Stimulated activated CD4-positive, alpha-beta T cell treated with anti-CD3 and anti-CD28 coated beads, TNF-alpha, amount 100 ng/mL, for 24 hours (primary cell): ENCODE measurements around the gene RANBP1.
A peak's percentile ranks its signal among the peaks of the same experiment; 100 is the strongest.

Experiments used
- DNase-seq, 3 experiments: peaks; one replicate each; pipeline ENCODE4 v3.0.0-alpha.2; 2020; ENCODE audit warnings: low read depth in 3 of 3

RANBP1 gene

DNA sequence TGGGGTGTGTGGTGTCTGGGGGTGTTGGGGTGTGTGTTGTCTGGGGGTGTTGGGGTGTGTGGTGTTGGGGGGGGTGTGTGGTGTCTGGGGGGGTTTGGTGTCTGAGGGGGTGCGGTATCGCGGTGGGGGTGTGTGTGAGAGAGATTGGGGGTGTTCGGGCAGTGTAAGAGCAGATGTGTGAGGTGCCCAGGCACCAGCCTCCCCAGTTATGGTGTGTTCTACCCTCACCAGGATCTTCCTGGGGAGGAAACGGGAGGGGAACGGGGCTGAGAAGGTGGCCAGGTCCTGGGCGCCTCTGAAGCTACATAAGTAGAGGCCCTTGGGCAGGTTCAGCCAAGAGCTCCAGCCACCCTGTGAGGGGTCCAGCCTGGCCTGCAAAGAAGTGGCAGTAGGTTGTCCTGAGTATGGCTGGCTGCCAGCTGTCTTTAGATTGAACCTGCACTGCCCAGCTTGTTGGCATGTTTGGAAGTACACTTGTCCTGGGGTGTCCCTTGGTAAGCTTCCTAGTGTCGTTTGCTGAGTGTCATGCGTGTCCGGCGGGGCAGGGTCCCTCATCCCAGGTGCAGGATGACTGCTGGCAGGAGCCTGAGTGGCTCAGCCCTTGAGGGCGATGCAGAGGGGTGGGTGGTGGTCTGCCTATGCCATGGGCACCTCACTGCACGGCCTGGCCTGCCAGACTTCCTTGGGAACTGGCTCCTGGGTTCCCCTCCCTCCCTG, 7.6 kb downstream of the RANBP1 start:
- DNase-seq, result no peak

GRCh38 chr22:20124083-20124787, 8.3 kb downstream of the RANBP1 start:
- no peak for DNase-seq

DNA sequence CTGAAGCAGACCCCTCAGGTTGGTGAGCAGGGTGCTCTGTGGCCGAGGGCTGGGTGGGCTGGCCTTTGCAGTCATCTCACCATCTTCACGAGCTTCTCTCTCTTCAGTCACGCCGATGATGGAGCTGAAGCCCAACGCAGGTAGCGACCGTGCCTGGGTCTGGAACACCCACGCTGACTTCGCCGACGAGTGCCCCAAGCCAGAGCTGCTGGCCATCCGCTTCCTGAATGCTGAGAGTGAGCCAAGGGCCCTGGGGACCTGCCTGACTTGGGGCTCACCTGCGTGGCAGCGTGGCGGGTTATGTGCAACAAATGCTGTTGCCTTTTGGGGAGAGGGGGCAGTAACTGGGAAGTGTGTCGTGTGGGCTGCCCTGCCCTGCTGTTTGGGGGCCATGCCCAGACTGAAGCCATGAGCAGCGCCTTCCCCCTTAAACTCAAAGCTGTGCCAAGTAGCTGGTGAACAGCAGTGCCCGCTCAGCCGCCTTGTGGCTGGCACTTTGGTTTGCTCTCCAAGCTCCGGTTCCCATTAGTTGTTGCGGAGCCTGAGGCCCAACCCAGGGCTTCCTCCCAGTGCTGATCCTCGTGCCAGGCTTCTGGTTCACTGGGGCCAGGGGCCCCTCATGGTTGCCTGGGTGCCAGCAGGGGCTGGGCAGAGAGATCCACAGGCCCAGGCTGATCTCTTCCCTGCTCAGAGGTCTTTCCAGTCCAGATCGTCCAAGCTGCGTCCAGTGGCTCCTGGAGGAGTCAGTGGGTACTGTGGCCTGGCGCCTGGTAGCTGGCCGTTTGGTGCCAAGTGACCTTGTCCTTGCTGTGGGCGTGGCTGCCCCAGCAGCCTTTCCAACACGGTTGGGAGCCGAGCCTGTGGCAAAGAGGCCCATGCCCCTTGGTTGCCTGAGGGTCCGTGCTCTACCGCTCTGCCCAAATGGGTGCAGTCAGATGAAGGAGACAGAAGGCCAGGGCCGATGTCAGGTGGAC, 9.6 kb downstream of the RANBP1 start:
- DNase-seq, result no peak

- no peak for DNase-seq
These were observed 10.6 kb downstream of the RANBP1 start for GRCh38 chr22:20126284-20127029.

GRCh38 chr22:20127318-20127868, 11.5 kb downstream of the RANBP1 start:
- DNase-seq, result no peak

DNA sequence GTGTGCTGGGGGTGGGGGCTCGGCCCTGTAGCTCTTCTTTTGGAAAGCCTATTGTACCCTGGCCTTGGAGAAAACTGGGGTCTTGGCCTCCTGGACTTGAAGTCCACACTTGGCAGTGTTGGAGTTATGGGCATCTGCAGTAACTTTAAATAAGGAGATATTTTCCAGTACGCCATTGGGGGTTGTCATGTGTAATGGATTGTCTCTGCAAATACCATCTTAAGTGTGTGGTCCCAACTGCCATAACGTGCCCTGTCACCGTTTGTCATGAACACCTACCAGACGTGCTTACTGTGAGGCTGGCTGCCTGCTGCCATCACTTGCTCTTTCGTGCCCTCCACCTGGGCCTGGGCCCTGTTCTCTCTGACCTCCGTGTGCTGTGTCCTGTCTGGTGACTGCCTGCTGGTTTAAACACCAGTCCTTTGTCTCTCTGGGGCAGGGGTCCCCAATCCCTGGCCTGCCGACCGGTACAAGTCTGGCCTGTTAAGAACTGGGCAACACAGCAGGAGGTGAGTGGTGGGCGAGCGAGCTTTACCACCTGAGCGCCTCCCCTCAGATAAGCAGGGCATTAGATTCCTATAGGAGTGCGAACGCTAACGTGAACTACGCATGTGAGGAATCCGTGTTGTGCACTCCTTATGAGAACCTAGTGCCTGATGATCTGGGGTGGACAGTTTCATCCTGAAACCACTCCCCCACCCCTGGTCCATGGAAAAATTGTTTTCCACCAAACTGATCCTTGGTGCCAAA, 12.1 kb downstream of the RANBP1 start:
- no peak for DNase-seq

- DNase-seq, result no peak
These were observed 12.7 kb downstream of the RANBP1 start for GRCh38 chr22:20128619-20128901.

- DNase-seq, result peak in 1 of 3 experiments; percentile 52
These were observed 13.2 kb downstream of the RANBP1 start for GRCh38 chr22:20128902-20129746.

DNA sequence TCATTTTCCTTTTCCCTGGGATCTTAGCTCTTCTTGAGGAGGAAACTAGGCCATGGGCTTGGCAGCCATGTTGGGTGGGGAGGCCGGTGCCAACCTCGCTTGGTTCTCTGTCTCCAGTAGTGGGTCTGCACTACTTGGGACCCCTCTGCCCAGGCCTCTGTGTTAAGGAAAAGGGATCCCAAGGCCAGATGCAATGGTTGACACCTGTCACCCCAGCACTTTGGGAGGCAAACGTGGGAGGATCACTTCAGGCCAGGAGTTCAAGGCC, 13.8 kb downstream of the RANBP1 start:
- no peak for DNase-seq

GRCh38 chr22:20130319-20130718, 14.4 kb downstream of the RANBP1 start:
- DNase-seq, result no peak

DNA sequence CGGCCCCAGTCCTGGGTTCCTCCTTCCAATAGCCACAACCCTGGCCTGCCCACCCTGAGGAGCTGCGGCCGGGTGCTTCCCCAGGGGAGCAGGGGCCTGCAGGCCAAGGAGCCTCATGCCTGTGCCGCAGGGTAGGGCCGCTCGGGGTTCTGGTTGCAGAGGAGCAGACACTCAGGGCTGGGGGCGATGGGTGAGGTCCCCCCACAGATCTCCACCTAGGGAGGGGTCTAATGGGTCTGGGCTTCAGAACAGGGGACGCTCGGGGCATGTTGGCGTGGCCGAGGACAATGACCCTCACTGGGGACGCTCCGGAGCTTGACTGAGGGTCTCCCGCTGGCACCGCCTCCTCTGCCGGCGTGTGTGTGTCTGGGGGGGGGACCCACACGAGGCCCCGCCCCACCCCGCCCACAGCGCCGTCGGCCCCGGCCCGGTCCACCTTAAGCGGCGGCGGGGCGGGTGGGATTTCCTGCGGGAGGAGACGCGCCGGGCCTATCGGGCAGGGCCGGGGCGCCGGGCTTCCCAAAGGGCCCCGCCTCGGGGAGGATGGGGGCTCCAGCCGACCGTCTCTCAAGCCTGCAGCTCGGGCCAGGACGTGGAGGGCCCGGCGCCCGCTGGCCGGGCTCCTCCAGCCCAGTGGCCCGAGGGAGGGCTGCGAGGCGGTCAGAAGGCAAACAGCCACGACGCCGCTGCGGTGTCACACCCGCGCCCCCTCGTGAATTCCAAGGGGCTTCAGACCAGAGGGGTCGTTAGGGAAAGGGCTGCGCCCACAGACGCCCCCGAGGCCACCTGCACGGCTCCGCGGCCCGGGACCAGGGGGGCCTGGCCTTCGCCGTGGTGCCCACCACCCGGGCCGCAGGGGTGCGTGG, 15.1 kb downstream of the RANBP1 start:
- DNase-seq, result peak; percentile 56 to 81 (median 73)

DNA sequence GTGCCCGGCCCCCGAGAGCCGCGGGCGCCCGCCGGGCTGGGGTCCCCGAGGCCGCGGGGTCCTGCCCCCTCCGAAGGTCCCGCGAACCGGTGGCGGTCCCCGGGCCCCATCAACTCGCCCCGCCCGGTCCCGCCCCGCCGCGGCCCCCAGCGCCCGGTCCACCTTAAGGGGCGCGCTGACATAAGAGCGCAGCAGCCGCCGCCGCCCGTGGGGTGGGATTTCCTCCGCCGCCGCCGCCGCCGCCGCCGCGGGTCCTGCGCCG, 15.6 kb downstream of the RANBP1 start, which contains the start of gene ZDHHC8:
Gene ZDHHC8, plus strand, starts transcription at position 208 of the 262 bp plus-strand sequence. CDS start 144 bp downstream, outside the sequence.
- peak in 2 of 3 experiments; percentile 28 to 51 for DNase-seq

GRCh38 chr22:20131859-20132685, 16.2 kb downstream of the RANBP1 start:
- no peak for DNase-seq

DNA sequence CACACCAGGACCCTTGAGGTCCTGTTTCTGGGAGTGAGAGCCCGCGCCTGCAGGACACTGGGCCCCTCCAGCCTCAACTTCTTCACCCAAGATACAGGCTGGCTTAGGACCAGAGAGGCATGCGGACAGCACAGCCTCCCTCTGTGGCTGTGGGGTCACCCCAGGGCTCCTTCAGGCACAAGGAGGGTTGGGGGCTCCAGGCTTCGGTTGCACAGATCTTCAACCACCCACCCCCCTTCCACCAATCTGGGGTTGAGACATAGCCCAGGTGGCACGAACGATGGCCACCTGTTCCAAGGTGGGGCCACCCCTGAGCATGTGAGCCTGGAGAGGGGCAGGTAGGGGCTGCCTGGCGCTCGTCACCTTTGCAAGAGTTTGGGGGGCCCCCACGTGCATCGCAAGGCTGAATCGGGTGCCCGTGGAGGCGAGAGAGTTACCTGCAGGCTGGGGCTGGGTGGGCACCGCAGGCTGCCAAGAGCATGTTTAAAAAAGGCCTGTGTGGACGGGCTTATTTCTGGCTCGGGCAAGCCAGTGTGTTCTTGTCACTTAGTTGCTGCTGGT, 16.9 kb downstream of the RANBP1 start:
- no peak for DNase-seq

GRCh38 chr22:20133930-20134549, 18.1 kb downstream of the RANBP1 start:
- no peak for DNase-seq

- DNase-seq, result no peak
These were observed 19.4 kb downstream of the RANBP1 start for GRCh38 chr22:20135265-20135664.

GRCh38 chr22:20135806-20136602, 20.1 kb downstream of the RANBP1 start:
- no peak for DNase-seq
